ENCODE data around the gene TYW1. TPM values are rescaled to one million over a fixed set of nuclear protein-coding genes. Genes with fewer than 3 reads are reported as not detected.
"Not testable (repeated sequence)": the region's sequence is repeated elsewhere in the genome, so short reads cannot be mapped to it uniquely, and the experiment has no call there.

TYW1 gene
- total RNA-seq, 1 experiment from 2014 or later: 16.8 TPM

DNA sequence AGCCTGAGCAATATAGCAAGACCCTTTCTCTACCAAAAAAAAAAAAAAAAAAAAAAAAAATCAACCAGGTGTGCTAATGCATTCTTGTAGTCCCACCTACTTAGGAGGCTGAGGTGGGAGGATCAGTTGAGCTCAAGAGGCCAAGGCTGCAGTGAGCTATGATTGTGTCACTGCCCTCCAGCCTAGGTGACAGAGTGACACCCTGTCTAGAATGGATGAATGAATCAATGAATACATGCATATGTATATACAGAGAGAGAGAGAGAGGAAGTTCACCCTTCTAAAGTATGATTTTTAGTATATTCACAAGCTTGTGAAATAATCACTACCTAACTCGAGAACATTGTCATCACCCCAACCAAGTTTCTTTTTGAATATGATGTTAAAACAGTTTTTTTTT, 138.3 kb downstream of the TYW1 start:
- BruUV-seq (replicated peaks); H3K4me1 ChIP-seq (ENCODE audit: insufficient read depth, low read length, poor library complexity, severe bottlenecking); DNase-seq (ENCODE audit: low spot score); H3K9me3 ChIP-seq (ENCODE audit: low read depth, low read length, poor library complexity, severe bottlenecking); H3K27ac ChIP-seq (ENCODE audit: low read depth, low read length, poor library complexity, severe bottlenecking); POLR2A ChIA-PET (ENCODE audit: low non-redundant PET); intact Hi-C loops (cut with micrococcal nuclease; ENCODE audit: unreplicated experiment); H3K4me3 ChIP-seq (ENCODE audit: low read depth, low read length, poor library complexity, severe bottlenecking); H3K27me3 ChIP-seq (replicated peaks; ENCODE audit: insufficient read depth, low read depth, low read length, poor library complexity); H3K36me3 ChIP-seq (ENCODE audit: insufficient read depth, low read length, poor library complexity, severe bottlenecking): not testable (repeated sequence)
- CTCF ChIA-PET: interaction anchor here (0.6 kb wide), 1 partner anchor 29 kb away, joined by 3 read pairs; no protein-coding TSS in a partner anchor

DNA sequence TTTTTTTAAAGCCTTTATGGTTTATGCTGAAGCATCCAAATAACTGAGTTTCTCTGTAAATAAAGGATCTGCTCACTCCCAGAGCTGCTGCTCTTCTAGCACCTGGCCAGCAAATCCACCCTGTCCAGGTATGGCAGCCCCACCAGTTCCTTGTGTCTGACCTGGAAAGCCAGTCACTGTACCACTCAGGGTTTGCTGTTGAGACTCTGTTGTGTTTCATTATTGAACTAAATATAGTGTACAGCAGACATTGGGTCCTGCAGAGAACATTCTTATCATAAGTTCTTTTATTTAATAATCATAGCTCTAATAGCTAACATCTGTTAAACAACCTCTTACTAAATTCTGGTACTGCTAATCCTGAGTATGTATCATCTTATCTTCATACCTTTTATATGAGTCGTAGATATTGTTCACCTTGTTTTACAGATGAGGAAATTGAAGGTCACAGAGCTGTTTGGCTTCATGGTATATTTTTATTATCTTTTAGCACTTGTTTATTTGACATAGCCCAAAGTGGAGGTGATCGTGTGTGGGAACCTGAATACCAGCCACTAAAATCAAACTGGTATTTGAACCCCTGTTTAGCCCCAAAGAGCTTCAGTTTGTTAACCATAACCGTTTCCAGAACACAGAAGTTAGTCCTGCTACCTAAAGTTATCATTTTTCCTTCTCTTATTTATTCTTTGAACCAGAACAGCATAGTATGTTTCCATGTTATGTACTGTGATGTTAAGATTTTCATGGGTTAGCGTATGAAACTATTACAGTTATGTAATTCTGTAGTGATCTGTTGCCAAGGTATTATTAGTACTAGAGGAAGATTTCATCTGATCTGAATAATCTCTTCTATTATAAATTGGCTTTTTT, 139.2 kb downstream of the TYW1 start:
- H3K9me3 ChIP-seq (ENCODE audit: low read depth, low read length, poor library complexity, severe bottlenecking); H3K27ac ChIP-seq (ENCODE audit: low read depth, low read length, poor library complexity, severe bottlenecking); H3K4me1 ChIP-seq (ENCODE audit: insufficient read depth, low read length, poor library complexity, severe bottlenecking); intact Hi-C loops (cut with micrococcal nuclease; ENCODE audit: unreplicated experiment); DNase-seq (ENCODE audit: low spot score); BruUV-seq (replicated peaks); H3K36me3 ChIP-seq (ENCODE audit: insufficient read depth, low read length, poor library complexity, severe bottlenecking); CTCF ChIA-PET; H3K4me3 ChIP-seq (ENCODE audit: low read depth, low read length, poor library complexity, severe bottlenecking); POLR2A ChIA-PET (ENCODE audit: low non-redundant PET); H3K27me3 ChIP-seq (replicated peaks; ENCODE audit: insufficient read depth, low read depth, low read length, poor library complexity): not testable (repeated sequence)

DNA sequence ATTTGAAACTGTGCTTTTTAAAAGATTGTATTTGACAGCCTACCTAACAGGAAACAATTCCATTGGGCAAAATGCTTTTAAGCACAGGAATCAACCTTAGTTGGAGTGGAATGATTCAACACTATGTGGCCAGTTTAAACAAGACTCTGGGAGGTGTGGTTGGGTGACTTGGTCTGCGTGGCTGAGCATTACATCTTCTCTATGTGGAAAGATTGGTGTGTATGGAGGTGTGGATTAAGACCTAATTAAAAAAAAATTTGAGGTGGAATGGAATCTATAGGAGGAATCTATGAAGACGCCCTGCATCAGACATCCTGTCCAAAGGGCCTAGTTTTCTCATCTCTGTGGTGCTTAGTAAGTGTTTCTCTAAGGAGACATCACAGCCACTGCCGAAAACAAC, 140.9 kb downstream of the TYW1 start:
- POLR2A ChIA-PET (ENCODE audit: low non-redundant PET); DNase-seq (ENCODE audit: low spot score); BruUV-seq (replicated peaks); H3K27me3 ChIP-seq (replicated peaks; ENCODE audit: insufficient read depth, low read depth, low read length, poor library complexity); H3K36me3 ChIP-seq (ENCODE audit: insufficient read depth, low read length, poor library complexity, severe bottlenecking); intact Hi-C loops (cut with micrococcal nuclease; ENCODE audit: unreplicated experiment); H3K4me1 ChIP-seq (ENCODE audit: insufficient read depth, low read length, poor library complexity, severe bottlenecking); H3K4me3 ChIP-seq (ENCODE audit: low read depth, low read length, poor library complexity, severe bottlenecking); H3K27ac ChIP-seq (ENCODE audit: low read depth, low read length, poor library complexity, severe bottlenecking); CTCF ChIA-PET; H3K9me3 ChIP-seq (ENCODE audit: low read depth, low read length, poor library complexity, severe bottlenecking): not testable (repeated sequence)

DNA sequence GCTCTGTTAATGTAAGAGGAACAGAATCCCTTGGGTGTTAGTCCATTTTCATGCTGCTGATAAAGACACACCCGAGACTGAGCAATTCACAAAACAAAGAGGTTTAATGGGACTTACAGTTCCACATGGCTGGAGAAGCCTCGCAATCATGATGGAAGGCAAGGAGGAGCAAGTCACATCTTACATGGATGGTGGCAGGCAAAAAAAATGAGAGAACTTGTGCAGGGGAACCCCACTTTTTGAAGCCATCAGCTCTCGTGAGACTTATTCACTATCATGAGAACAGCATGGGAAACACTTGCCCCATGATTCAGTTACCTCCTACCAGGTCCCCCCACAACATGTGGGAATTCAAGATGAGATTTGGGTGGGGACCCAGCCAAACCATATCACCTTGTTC, 143.2 kb downstream of the TYW1 start:
- H3K27ac ChIP-seq (ENCODE audit: low read depth, low read length, poor library complexity, severe bottlenecking); intact Hi-C loops (cut with micrococcal nuclease; ENCODE audit: unreplicated experiment); H3K36me3 ChIP-seq (ENCODE audit: insufficient read depth, low read length, poor library complexity, severe bottlenecking); H3K9me3 ChIP-seq (ENCODE audit: low read depth, low read length, poor library complexity, severe bottlenecking); CTCF ChIA-PET; BruUV-seq (replicated peaks); H3K4me1 ChIP-seq (ENCODE audit: insufficient read depth, low read length, poor library complexity, severe bottlenecking); H3K27me3 ChIP-seq (replicated peaks; ENCODE audit: insufficient read depth, low read depth, low read length, poor library complexity); DNase-seq (ENCODE audit: low spot score); H3K4me3 ChIP-seq (ENCODE audit: low read depth, low read length, poor library complexity, severe bottlenecking); POLR2A ChIA-PET (ENCODE audit: low non-redundant PET): not testable (repeated sequence)

DNA sequence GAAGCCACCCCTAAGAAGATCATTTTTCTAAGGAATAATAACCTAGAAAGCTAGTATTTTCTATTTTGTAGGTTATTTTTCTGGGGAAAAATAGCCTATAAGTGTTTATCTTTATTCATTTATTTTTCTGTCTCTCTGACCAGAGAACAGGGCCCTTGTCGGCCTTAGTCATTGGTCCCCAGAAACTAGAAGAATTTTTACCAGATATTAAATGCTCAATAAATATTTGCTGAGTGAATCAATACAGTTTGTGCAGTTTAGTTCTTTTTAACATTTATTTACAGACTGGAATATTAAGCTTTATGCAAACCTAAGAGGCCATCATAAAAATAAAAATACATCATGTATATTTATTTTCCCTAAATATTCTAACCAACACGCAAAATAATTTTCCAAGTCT, 144.4 kb downstream of the TYW1 start:
- H3K36me3 ChIP-seq (ENCODE audit: insufficient read depth, low read length, poor library complexity, severe bottlenecking); H3K27me3 ChIP-seq (replicated peaks; ENCODE audit: insufficient read depth, low read depth, low read length, poor library complexity); intact Hi-C loops (cut with micrococcal nuclease; ENCODE audit: unreplicated experiment); POLR2A ChIA-PET (ENCODE audit: low non-redundant PET); H3K4me3 ChIP-seq (ENCODE audit: low read depth, low read length, poor library complexity, severe bottlenecking); H3K4me1 ChIP-seq (ENCODE audit: insufficient read depth, low read length, poor library complexity, severe bottlenecking); H3K27ac ChIP-seq (ENCODE audit: low read depth, low read length, poor library complexity, severe bottlenecking); H3K9me3 ChIP-seq (ENCODE audit: low read depth, low read length, poor library complexity, severe bottlenecking); DNase-seq (ENCODE audit: low spot score); BruUV-seq (replicated peaks); CTCF ChIA-PET: not testable (repeated sequence)

DNA sequence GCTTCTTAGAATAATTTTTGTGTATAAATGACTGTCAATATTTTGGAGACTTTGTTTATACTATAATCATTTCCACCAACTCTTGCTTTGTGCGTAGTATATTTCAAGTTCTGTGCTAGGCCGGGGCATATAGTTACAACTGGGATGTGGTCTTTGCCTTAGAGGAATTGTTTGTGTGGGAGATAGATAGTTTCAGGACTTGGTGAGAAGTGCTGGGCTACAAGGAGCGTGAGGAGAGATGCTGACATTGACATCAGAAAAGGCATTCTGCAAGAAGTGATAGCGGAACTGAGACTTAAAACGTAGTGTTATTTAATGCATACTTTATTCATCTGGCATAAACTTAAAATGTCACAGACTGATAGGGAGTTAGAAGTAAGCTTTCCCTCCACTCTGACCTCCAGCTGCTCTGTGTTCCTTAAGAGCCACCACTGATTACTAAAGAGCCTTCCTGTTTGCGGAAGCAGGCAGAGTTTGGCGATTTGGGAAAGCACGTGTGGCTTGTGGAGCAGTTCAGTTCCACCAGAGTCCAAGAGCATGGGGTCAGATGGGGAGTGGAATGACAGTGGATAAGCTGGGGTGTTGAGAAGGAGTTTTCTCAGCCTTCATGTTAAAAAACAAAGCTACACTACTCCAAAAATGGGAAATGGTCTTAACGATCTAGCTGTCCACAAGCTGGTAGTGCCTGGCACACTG, 146.6 kb downstream of the TYW1 start:
- H3K27me3 ChIP-seq (replicated peaks; ENCODE audit: insufficient read depth, low read depth, low read length, poor library complexity); H3K36me3 ChIP-seq (ENCODE audit: insufficient read depth, low read length, poor library complexity, severe bottlenecking); H3K4me1 ChIP-seq (ENCODE audit: insufficient read depth, low read length, poor library complexity, severe bottlenecking); H3K4me3 ChIP-seq (ENCODE audit: low read depth, low read length, poor library complexity, severe bottlenecking); DNase-seq (ENCODE audit: low spot score); H3K27ac ChIP-seq (ENCODE audit: low read depth, low read length, poor library complexity, severe bottlenecking); POLR2A ChIA-PET (ENCODE audit: low non-redundant PET); BruUV-seq (replicated peaks); H3K9me3 ChIP-seq (ENCODE audit: low read depth, low read length, poor library complexity, severe bottlenecking); CTCF ChIA-PET; intact Hi-C loops (cut with micrococcal nuclease; ENCODE audit: unreplicated experiment): not testable (repeated sequence)

DNA sequence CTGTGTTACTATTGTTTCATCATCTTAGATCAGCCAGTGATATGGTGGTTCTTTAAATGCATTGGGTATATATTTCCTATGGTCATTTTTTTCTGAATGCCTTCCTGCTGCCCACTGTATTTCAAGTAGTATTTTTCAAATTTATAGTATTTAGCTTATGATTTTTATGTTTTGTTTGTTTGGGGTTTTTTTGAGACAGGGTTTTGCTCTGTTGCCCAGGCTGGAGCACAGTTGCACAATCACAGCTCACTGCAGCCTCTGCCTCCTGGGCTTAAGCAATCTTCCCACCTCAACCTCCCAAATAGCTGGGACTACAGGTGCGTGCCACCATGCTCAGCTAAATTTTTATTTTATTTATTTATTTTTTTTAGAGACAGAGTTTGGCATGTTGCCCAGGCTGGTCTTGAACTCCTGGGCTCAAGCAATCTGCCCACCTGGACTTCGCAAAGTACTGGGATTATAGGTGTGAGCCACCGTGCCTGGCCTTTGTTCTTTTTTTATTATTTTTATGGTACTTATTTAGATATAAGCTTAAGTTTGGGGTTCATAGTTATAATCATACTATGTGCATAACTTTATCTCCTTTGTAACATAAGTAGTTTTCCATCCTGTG, 149.1 kb downstream of the TYW1 start:
- H3K4me1 ChIP-seq (ENCODE audit: insufficient read depth, low read length, poor library complexity, severe bottlenecking); H3K9me3 ChIP-seq (ENCODE audit: low read depth, low read length, poor library complexity, severe bottlenecking); CTCF ChIA-PET; BruUV-seq (replicated peaks); POLR2A ChIA-PET (ENCODE audit: low non-redundant PET); H3K36me3 ChIP-seq (ENCODE audit: insufficient read depth, low read length, poor library complexity, severe bottlenecking); H3K4me3 ChIP-seq (ENCODE audit: low read depth, low read length, poor library complexity, severe bottlenecking); H3K27me3 ChIP-seq (replicated peaks; ENCODE audit: insufficient read depth, low read depth, low read length, poor library complexity); H3K27ac ChIP-seq (ENCODE audit: low read depth, low read length, poor library complexity, severe bottlenecking); intact Hi-C loops (cut with micrococcal nuclease; ENCODE audit: unreplicated experiment); DNase-seq (ENCODE audit: low spot score): not testable (repeated sequence)
